H1 (cell line): ENCODE measurements around the gene CDKL1. TPM values are rescaled to one million over a fixed set of nuclear protein-coding genes. Genes with fewer than 3 reads are reported as not detected.

Experiments
- ASH2L ChIP-seq: fragments of 200-600, 300-600 bp; sonication (generic); IDR thresholded peaks from one replicate; pipeline ENCODE4 v1.7.1; 2017; ENCODE audit warnings: low read length
- BACH1 ChIP-seq: IDR thresholded peaks from 2 replicates; pipeline ENCODE4 v1.6.1; 2012; ENCODE audit warnings: low read length, improper control_type of control experiment
- BCL11A ChIP-seq, 2 experiments: IDR thresholded peaks; one replicate each; pipeline ENCODE4 v1.6.1; 2011; ENCODE audit warnings: low read depth in 2 of 2, low read length in 2 of 2, mild to moderate bottlenecking in 2 of 2
- CBX5 ChIP-seq: fragments of 300-800, 300-1000 bp; sonication (generic); IDR thresholded peaks from 2 replicates; pipeline ENCODE4 v1.7.1; 2016; ENCODE audit warnings: antibody characterized with exemption, low read length, low read depth
- CEBPB ChIP-seq: IDR thresholded peaks from 2 replicates; pipeline ENCODE4 v1.6.1; 2012; ENCODE audit warnings: low read depth, low read length
- CHD1 ChIP-seq: IDR thresholded peaks from 2 replicates; pipeline ENCODE4 v1.6.1; 2012; ENCODE audit warnings: low read depth, low read length, improper control_type of control experiment
- CREB1 ChIP-seq: IDR thresholded peaks from 2 replicates; pipeline ENCODE4 v1.6.1; 2012; ENCODE audit warnings: inconsistent platforms
- EP300 ChIP-seq, 2 experiments: IDR thresholded peaks; 1 replicate in 1 of 2; 2 replicates in 1 of 2; pipeline ENCODE4 v1.6.1; 2011 to 2012; ENCODE audit warnings: low read depth in 2 of 2, low read length in 2 of 2, mild to moderate bottlenecking in 2 of 2, borderline replicate concordance in 1 of 2, inconsistent platforms in 1 of 2, moderate library complexity in 1 of 2
- EZH2 ChIP-seq: fragments of 200-600 bp; sonication (generic); IDR thresholded peaks from 2 replicates; pipeline ENCODE4 v1.7.1; 2012; ENCODE audit warnings: low read depth, mild to moderate bottlenecking, moderate library complexity, low read length, inconsistent platforms; ENCODE audit not compliant: severe bottlenecking
- GABPA ChIP-seq: IDR thresholded peaks from 2 replicates; pipeline ENCODE4 v1.6.1; 2011; ENCODE audit warnings: mild to moderate bottlenecking, low read length, moderate library complexity, borderline replicate concordance; ENCODE audit not compliant: insufficient read depth
- HDAC2 ChIP-seq, 2 experiments: fragments of 300-600 bp in 1 of 2; sonication (generic) in 1 of 2; IDR thresholded peaks; 2 replicates each; pipeline ENCODE4 v1.6.1; 2011 to 2012; ENCODE audit warnings: low read depth in 2 of 2, low read length in 2 of 2, mild to moderate bottlenecking in 2 of 2, moderate library complexity in 2 of 2, borderline replicate concordance in 1 of 2, inconsistent platforms in 1 of 2
- NRF1 ChIP-seq: IDR thresholded peaks from 2 replicates; pipeline ENCODE4 v1.6.1; 2011; ENCODE audit warnings: mild to moderate bottlenecking, low read depth, low read length, improper control_type of control experiment
- POLR2A ChIP-seq, 2 experiments: IDR thresholded peaks; 1 replicate in 1 of 2; 2 replicates in 1 of 2; pipeline ENCODE4 v1.6.1; 2011; ENCODE audit warnings: low read depth in 2 of 2, low read length in 2 of 2, mild to moderate bottlenecking in 2 of 2; ENCODE audit errors: control extremely low read depth in 1 of 2
- SAP30 ChIP-seq: fragments of 300-600 bp; sonication (generic); IDR thresholded peaks from 2 replicates; pipeline ENCODE4 v1.7.1; 2012; ENCODE audit warnings: low read length, moderate library complexity, mild to moderate bottlenecking, inconsistent platforms; ENCODE audit not compliant: insufficient read depth, insufficient replicate concordance
- SIX5 ChIP-seq: IDR thresholded peaks from 2 replicates; pipeline ENCODE4 v1.6.1; 2011; ENCODE audit warnings: mild to moderate bottlenecking, low read depth, low read length
- SP4 ChIP-seq: IDR thresholded peaks from 2 replicates; pipeline ENCODE4 v1.6.1; 2012; ENCODE audit warnings: low read length, inconsistent platforms
- SUZ12 ChIP-seq: fragments of 200-600 bp; sonication (generic); IDR thresholded peaks from 2 replicates; pipeline ENCODE4 v1.6.1; 2012; ENCODE audit warnings: mild to moderate bottlenecking, inconsistent platforms, low read length, moderate library complexity, mixed read lengths
- TAF7 ChIP-seq: optimal IDR thresholded peaks from 2 replicates; pipeline ENCODE3; 2011; ENCODE audit warnings: low read depth, mild to moderate bottlenecking, inconsistent platforms, low read length, moderate library complexity, borderline replicate concordance
- TBP ChIP-seq: IDR thresholded peaks from 2 replicates; pipeline ENCODE4 v1.6.1; 2011; ENCODE audit warnings: low read depth, low read length, improper control_type of control experiment
- TEAD4 ChIP-seq: IDR thresholded peaks from 2 replicates; pipeline ENCODE4 v1.6.1; 2012; ENCODE audit warnings: low read depth, low read length, inconsistent platforms, mixed read lengths
- polyA plus RNA-seq, 7 experiments: library from polyadenylated mRNA; depleted of rRNA in 3 of 7; stranded (reverse) in 5 of 7; unstranded in 2 of 7; fragments of >200 nt in 5 of 7; fragments of 200-250 nt in 2 of 7; gene quantifications; 1 replicate in 5 of 7; 2 replicates in 1 of 7; 4 replicates in 1 of 7; pipeline versions ENCODE4 v1.2.1 to v1.2.3, GENCODE V29; 2011 to 2013; ENCODE audit warnings: missing spikeins in 2 of 7, mixed read lengths in 2 of 7
- total RNA-seq: library from RNA; stranded (reverse); fragmentation: NEBNext Ultra II Directional; extraction: Animal tissue kit (Norgen Biotek cat#: 25700); gene quantifications from 2 replicates; pipeline ENCODE4 v1.2.1, GENCODE V29; 2021
- TF ChIP-seq, protein P1 (sequence below): IDR thresholded peaks from 2 replicates; pipeline ENCODE4 v1.6.1; 2012; ENCODE audit warnings: inconsistent platforms
- TF ChIP-seq, protein P2 (sequence below): IDR thresholded peaks from 2 replicates; pipeline ENCODE4 v1.6.1; 2011; ENCODE audit warnings: low read depth, mild to moderate bottlenecking, low read length; ENCODE audit not compliant: insufficient read depth
- TF ChIP-seq, protein P3 (sequence below): IDR thresholded peaks from 2 replicates; pipeline ENCODE4 v1.6.1; 2011; ENCODE audit warnings: low read length, improper control_type of control experiment

The CDKL1 gene
- total and polyA plus RNA-seq, 2 of the 8 experiments (the other 6 are each of a cell fraction or from before 2014, with no cell fraction given): 1.2 to 2.2 TPM

DNA sequence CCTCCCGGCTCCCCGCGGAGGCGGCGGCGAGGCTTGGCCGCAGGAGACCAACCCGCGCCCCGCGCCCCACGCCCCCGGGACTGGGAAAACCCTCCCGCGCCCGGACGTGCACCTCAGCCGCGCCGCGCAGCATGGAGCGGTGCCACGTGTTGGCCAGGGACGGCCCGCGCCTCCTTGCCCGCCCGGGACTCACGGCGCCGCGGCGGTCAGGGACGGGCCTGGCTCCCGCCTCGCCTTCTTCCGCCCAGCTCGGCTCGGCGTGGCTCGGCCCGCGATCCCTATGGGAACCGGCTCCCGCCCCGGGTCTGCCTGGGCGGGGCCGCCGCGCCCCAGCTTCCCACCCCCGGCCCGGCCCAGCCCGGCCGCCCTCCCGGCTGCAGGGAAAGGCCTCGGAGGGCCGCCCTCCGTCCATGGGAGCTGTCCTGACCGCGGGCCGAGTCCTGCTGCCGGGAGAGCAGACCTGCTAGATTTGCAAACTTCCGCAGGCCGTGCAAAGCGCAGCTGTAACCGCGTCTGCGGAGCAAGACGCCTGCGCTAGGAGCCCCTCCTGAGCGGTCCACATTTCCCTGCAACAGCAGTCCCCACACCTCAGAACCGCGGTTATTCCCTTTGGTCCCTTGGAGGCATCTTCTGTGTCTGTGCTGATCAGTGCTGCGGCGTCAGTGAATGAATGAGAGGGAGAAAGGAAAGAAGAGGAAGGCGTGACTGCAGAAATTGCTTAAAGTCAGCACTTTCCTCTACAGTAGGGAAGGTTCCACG is at the start of gene CDKL1 (continued):
- TF ChIP-seq, protein P1, sequence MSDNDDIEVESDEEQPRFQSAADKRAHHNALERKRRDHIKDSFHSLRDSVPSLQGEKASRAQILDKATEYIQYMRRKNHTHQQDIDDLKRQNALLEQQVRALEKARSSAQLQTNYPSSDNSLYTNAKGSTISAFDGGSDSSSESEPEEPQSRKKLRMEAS: peak; percentile 98
- TF ChIP-seq GABPA (no peak), BACH1 (no peak), BCL11A (IDR thresholded peaks at IDR 0.05; ENCODE audit: low read depth in 2 of 2, low read length in 2 of 2) (no peak), TAF7 (no peak), SIX5 (no peak), SAP30 (no peak), TEAD4 (no peak), CEBPB (no peak), CREB1 (no peak), POLR2A (IDR thresholded peaks at IDR 0.05; ENCODE audit: control extremely low read depth in 1 of 2, low read depth in 2 of 2, low read length in 2 of 2) (peak in 1 of 2 experiments; percentile 42; a peak in 1 of 3 replicates), HDAC2 (IDR thresholded peaks at IDR 0.05; ENCODE audit: borderline replicate concordance in 1 of 2, low read depth in 2 of 2, low read length in 2 of 2) (no peak), ASH2L (peak; percentile 93), CHD1 (no peak), SP4 (no peak), EZH2 (peak; percentile 29), EP300 (IDR thresholded peaks at IDR 0.05; ENCODE audit: borderline replicate concordance in 1 of 2, low read depth in 2 of 2, low read length in 2 of 2) (no peak), SUZ12 (peak; percentile 10; the same call in 1 of the 2 replicates), NRF1 (no peak), TBP (peak; percentile 6; the same call in 1 of the 2 replicates), CBX5 (no peak)
- TF ChIP-seq, protein P2, sequence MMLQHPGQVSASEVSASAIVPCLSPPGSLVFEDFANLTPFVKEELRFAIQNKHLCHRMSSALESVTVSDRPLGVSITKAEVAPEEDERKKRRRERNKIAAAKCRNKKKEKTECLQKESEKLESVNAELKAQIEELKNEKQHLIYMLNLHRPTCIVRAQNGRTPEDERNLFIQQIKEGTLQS: no peak
- TF ChIP-seq, protein P3, sequence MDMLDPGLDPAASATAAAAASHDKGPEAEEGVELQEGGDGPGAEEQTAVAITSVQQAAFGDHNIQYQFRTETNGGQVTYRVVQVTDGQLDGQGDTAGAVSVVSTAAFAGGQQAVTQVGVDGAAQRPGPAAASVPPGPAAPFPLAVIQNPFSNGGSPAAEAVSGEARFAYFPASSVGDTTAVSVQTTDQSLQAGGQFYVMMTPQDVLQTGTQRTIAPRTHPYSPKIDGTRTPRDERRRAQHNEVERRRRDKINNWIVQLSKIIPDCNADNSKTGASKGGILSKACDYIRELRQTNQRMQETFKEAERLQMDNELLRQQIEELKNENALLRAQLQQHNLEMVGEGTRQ: peak; percentile 45
